Measurements from ENCODE around the gene ADM2.

The ADM2 gene

GRCh38 chr22:50467341-50467740 is 14.0 kb upstream of the ADM2 start:
- no peak overlapping the region for H3K4me3 ChIP-seq (ENCODE audit: low read depth, low read length)

GRCh38 chr22:50467773-50468440 is 13.4 kb upstream of the ADM2 start:
- no peak overlapping the region for H3K4me3 ChIP-seq (ENCODE audit: low read depth, low read length)

- H3K4me3 ChIP-seq (ENCODE audit: low read depth, low read length), result no peak overlapping the region
Observed at GRCh38 chr22:50468626-50469025, 12.7 kb upstream of the ADM2 start.

- no peak overlapping the region for H3K4me3 ChIP-seq (ENCODE audit: low read depth, low read length)
Observed at GRCh38 chr22:50469377-50470305, 11.7 kb upstream of the ADM2 start.

GRCh38 chr22:50470491-50470890 is 10.9 kb upstream of the ADM2 start:
- H3K4me3 ChIP-seq (ENCODE audit: low read depth, low read length), result no peak overlapping the region

- no peak overlapping the region for H3K4me3 ChIP-seq (ENCODE audit: low read depth, low read length)
Observed at GRCh38 chr22:50471197-50471847, 10.0 kb upstream of the ADM2 start.

- no peak overlapping the region for H3K4me3 ChIP-seq (ENCODE audit: low read depth, low read length)
Observed at GRCh38 chr22:50471962-50472361, 9.4 kb upstream of the ADM2 start.

GRCh38 chr22:50473088-50473487 is 8.3 kb upstream of the ADM2 start:
- no peak overlapping the region for H3K4me3 ChIP-seq (ENCODE audit: low read depth, low read length)

GRCh38 chr22:50473855-50474671 is 7.3 kb upstream of the ADM2 start:
- H3K4me3 ChIP-seq (ENCODE audit: low read depth, low read length), result peak overlapping the region; percentile 58

GRCh38 chr22:50474710-50475651 is 6.4 kb upstream of the ADM2 start, which contains the start of gene SBF1:
Gene SBF1, minus strand, starts transcription at chr22:50475035. Its CDS starts 195 bp downstream, at chr22:50474840.
- peak within 1 kb of the TSS; percentile 58 for H3K4me3 ChIP-seq (ENCODE audit: low read depth, low read length)

- H3K4me3 ChIP-seq (ENCODE audit: low read depth, low read length), result no peak overlapping the region
Observed at GRCh38 chr22:50475652-50476002, 5.7 kb upstream of the ADM2 start.

GRCh38 chr22:50476868-50477267 is 4.5 kb upstream of the ADM2 start:
- H3K4me3 ChIP-seq (ENCODE audit: low read depth, low read length), result no peak overlapping the region

GRCh38 chr22:50477923-50478322 is 3.4 kb upstream of the ADM2 start:
- H3K4me3 ChIP-seq (ENCODE audit: low read depth, low read length), result no peak overlapping the region

GRCh38 chr22:50479721-50480120 is 1.6 kb upstream of the ADM2 start:
- H3K4me3 ChIP-seq (ENCODE audit: low read depth, low read length), result no peak overlapping the region

GRCh38 chr22:50481045-50481439 is 301 bp upstream of the ADM2 start:
- peak overlapping the region; percentile 62 for H3K4me3 ChIP-seq (ENCODE audit: low read depth, low read length)

- H3K4me3 ChIP-seq (ENCODE audit: low read depth, low read length), result peak overlapping the region; percentile 62
Observed at GRCh38 chr22:50482107-50483074, 1.0 kb downstream of the ADM2 start.

GRCh38 chr22:50483106-50483505 is 1.8 kb downstream of the ADM2 start:
- no peak overlapping the region for H3K4me3 ChIP-seq (ENCODE audit: low read depth, low read length)

GRCh38 chr22:50483556-50483955 is 2.2 kb downstream of the ADM2 start:
- H3K4me3 ChIP-seq (ENCODE audit: low read depth, low read length), result no peak overlapping the region
